ENCODE measurements around the gene VPS36.
"Not testable (repeated sequence)": the region's sequence is repeated elsewhere in the genome, so short reads cannot be mapped to it uniquely, and the experiment has no call there.

Gene VPS36

DNA sequence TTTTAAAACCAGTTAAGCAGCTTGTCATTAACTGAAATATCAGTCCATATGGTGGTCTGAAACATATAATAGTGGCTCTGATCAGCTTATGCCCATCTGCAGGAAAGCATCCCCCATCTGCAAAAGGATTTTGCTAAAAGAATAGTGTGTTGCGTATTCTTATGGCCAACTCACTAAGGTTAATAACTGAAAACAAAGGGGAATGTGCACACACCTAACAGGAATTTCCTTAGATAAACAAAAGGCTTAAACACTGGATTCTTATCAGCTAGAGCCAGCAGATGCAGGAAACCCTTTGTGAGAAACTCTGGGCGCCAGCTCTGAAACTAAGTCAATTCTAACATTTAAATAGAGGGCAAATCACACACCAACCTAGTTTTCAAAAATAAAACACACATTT, 22.1 kb downstream of the VPS36 start:
- in situ Hi-C loops (cut with HindIII; ENCODE audit: low sequenced_read_pairs) = no loop called here
- DNase-seq (ENCODE audit: low read depth, low spot score) = peak; percentile 49
- no peak overlapping the region for H3K4me3 ChIP-seq (ENCODE audit: low read depth, low read length)
- TF ChIP-seq, protein P1, sequence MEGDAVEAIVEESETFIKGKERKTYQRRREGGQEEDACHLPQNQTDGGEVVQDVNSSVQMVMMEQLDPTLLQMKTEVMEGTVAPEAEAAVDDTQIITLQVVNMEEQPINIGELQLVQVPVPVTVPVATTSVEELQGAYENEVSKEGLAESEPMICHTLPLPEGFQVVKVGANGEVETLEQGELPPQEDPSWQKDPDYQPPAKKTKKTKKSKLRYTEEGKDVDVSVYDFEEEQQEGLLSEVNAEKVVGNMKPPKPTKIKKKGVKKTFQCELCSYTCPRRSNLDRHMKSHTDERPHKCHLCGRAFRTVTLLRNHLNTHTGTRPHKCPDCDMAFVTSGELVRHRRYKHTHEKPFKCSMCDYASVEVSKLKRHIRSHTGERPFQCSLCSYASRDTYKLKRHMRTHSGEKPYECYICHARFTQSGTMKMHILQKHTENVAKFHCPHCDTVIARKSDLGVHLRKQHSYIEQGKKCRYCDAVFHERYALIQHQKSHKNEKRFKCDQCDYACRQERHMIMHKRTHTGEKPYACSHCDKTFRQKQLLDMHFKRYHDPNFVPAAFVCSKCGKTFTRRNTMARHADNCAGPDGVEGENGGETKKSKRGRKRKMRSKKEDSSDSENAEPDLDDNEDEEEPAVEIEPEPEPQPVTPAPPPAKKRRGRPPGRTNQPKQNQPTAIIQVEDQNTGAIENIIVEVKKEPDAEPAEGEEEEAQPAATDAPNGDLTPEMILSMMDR (IDR thresholded peaks at IDR 0.05; ENCODE audit: low read depth, low read length) = no peak

DNA sequence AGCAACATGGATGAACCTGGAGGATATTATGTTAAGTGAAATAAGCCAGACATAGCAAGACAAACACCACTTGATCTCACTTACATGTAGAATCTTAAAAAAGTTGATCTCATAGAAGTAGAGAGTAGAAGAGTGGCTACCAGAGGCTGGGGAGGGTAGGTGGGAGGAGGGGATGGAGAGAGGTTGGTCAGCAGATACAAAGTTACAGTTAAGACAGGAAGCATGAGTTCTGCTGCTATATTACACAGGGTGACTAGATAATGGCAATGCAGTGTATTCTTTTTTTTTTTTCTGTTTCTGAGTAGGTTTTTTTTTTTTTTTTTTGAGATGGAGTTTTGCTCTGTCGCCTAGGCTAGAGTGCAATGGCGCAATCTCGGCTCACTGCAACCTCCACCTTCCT, 29.2 kb downstream of the VPS36 start:
- TF ChIP-seq, protein P1 (IDR thresholded peaks at IDR 0.05; ENCODE audit: low read depth, low read length) = no peak
- H3K4me3 ChIP-seq (ENCODE audit: low read depth, low read length) = no peak overlapping the region
- in situ Hi-C loops (cut with HindIII; ENCODE audit: low sequenced_read_pairs) = no loop called here
- no peak for DNase-seq (ENCODE audit: low read depth, low spot score)

DNA sequence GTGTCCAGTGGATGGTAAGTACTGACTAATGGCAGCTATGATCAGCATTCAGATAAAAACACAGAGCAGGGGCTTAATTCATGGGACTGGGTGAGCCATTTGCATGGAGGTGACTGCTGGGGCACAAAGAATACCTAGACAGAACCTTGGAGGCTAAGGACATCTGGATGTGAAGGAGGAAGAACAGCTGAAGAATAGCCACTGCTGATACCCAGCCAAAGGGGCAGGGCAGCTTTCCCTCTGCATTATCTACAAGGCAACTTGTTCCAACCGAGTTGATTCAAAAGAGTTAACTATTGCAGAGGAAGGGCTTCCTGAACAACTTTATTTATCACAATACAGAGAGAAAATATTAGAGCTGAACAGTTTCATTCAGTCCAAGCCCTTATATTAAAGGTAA, 31.4 kb downstream of the VPS36 start:
- in situ Hi-C loops (cut with HindIII; ENCODE audit: low sequenced_read_pairs) = no loop called here
- DNase-seq (ENCODE audit: low read depth, low spot score) = no peak
- TF ChIP-seq, protein P1 (IDR thresholded peaks at IDR 0.05; ENCODE audit: low read depth, low read length) = no peak

DNA sequence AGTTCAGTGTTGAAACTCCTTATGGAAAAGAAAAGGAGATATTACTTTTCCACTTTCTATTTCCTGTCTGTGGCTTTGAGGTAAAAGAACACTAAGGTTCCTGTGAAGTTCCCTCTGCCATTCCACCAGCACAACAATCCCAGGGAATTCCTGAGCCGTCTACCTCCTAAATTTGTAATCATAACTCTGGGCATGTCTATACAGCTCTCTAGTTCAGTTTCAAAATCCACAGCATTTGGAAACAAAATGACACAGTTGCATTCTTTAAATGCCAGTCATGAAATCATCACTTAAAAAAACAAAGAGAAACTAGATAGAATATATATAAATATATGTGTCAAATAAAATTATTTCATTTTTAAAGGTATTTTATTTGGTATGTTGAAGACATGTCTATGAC, 35.5 kb downstream of the VPS36 start:
- no peak overlapping the region for H3K4me3 ChIP-seq (ENCODE audit: low read depth, low read length)
- peak; percentile 31 for DNase-seq (ENCODE audit: low read depth, low spot score)
- in situ Hi-C loops (cut with HindIII; ENCODE audit: low sequenced_read_pairs) = no loop called here

More for the DNA sequence above, 31.4 kb downstream of the VPS36 start:
- no peak overlapping the region for H3K4me3 ChIP-seq (ENCODE audit: low read depth, low read length)

DNA sequence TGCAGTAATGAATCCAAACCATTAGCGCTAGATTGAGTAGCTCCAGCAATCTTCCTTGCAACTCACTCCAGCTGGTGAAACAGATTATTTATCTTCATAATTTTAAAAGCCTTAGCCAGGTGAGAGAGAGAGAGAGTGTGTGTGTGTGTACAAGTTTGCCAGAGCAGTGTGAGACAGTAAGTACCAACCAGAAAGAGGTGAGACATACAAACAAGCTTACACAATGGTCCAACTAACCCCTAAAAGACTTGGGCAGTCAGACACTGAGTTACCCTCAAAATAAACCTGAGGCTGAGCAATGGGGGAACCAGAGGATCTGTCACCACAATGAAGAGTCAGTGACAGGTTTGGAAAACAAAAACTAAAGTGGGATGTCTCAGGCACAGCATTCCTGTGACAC, 36.4 kb downstream of the VPS36 start:
- in situ Hi-C loops (cut with HindIII; ENCODE audit: low sequenced_read_pairs) = no loop called here
- DNase-seq (ENCODE audit: low read depth, low spot score) = no peak
- H3K4me3 ChIP-seq (ENCODE audit: low read depth, low read length) = no peak overlapping the region
- TF ChIP-seq, protein P1 (IDR thresholded peaks at IDR 0.05; ENCODE audit: low read depth, low read length) = no peak

More for the DNA sequence above, 35.5 kb downstream of the VPS36 start:
- TF ChIP-seq, protein P1 (IDR thresholded peaks at IDR 0.05; ENCODE audit: low read depth, low read length) = no peak

DNA sequence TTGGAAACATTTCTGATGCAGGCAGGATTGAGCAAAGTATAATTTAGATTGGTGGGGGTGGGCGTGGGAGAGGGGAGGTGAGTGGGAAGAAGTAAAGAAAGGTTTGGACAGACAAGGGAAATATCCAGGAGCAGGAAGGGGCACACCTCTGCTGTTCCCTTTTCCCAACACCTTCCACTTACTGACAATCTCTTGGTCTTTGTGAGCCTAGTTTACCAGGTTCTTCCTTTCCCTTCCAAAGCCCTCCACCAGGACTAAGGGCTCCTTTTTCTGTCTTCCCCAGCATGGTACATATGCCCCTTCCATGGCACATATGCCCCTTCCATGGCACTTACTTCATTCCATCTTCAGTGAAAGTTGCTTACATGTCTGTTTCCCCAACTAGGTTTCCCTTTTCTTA, 38.3 kb downstream of the VPS36 start:
- H3K4me3 ChIP-seq (ENCODE audit: low read depth, low read length) = no peak overlapping the region
- TF ChIP-seq, protein P1 (IDR thresholded peaks at IDR 0.05; ENCODE audit: low read depth, low read length) = no peak
- in situ Hi-C loops (cut with HindIII; ENCODE audit: low sequenced_read_pairs) = no loop called here

DNA sequence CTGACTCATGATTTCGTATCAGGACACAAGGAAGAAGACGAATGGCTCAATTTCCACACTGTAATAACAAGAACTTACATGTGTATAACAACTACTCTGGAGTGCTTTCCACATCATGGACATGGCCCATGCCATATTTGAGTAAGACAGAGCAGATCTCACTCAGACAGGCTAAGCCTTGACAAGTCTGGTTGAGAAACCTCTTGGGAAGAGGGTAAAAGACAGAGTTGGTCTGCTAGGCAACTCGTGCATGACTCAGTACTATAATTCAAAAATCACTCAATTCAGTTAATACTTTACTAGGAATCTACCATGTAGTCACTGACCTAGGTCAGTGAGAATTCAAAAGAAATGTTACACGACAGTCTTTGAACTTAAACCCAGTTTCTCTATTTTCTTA, 38.8 kb downstream of the VPS36 start:
- no peak overlapping the region for H3K4me3 ChIP-seq (ENCODE audit: low read depth, low read length)
- TF ChIP-seq, protein P1 (IDR thresholded peaks at IDR 0.05; ENCODE audit: low read depth, low read length) = no peak
- DNase-seq (ENCODE audit: low read depth, low spot score) = peak; percentile 49
- in situ Hi-C loops (cut with HindIII; ENCODE audit: low sequenced_read_pairs) = no loop called here

More for the DNA sequence above, 38.3 kb downstream of the VPS36 start:
- DNase-seq (ENCODE audit: low read depth, low spot score) = no peak

DNA sequence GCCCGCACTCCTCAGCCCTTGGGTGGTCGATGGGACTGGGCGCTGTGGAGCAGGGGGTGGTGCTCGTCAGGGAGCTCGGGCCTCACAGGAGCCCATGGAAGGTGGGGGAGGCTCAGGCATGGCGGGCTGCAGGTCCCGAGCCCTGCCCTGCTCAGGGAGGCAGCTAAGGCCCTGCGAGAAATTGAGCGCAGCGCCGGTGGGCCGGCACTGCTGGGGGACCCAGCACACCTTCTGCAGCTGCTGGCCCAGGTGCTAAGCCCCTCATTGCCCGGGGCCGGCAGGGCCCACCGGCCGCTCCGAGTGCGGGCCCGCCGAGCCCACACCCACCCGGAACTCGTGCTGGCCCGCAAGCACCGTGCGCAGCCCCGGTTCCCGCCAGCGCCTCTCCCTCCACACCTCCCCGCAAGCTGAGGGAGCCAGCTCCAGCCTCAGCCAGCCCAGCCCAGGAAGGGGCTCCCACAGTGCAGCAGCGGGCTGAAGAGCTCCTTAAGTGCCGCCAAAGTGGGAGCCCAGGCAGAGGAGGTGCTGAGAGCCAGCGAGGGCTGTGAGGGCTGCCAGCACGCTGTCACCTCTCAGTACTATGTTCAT, 42.3 kb downstream of the VPS36 start:
- in situ Hi-C loops (cut with HindIII; ENCODE audit: low sequenced_read_pairs); DNase-seq (ENCODE audit: low read depth, low spot score); H3K4me3 ChIP-seq (ENCODE audit: low read depth, low read length): not testable (repeated sequence)

DNA sequence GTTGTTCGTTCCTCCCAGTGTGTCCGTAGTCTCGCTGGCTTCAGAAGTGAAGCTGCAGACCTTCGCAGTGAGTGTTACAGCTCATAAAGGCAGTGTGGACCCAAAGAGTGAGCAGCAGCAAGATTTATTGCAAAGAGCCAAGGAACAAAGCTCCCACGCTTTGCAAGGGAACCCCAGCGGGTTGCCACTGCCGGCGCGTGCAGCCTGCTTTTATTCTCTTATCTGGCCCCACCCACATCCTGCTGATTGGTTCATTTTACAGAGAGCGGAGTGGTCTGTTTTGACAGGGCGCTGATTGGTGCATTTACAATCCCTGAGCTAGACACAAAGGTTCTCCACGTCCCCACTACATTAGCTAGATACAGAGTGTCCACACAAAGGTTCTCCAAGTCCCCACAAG, 43.0 kb downstream of the VPS36 start:
- in situ Hi-C loops (cut with HindIII; ENCODE audit: low sequenced_read_pairs); H3K4me3 ChIP-seq (ENCODE audit: low read depth, low read length); DNase-seq (ENCODE audit: low read depth, low spot score): not testable (repeated sequence)
